ENCODE data around the gene NOS1AP.
"Not testable (repeated sequence)": the region's sequence is repeated elsewhere in the genome, so short reads cannot be mapped to it uniquely, and the experiment has no call there.

The NOS1AP gene

GRCh38 chr1:162060314-162060713, 9.2 kb upstream of the NOS1AP start:
- no peak for DNase-seq

DNA sequence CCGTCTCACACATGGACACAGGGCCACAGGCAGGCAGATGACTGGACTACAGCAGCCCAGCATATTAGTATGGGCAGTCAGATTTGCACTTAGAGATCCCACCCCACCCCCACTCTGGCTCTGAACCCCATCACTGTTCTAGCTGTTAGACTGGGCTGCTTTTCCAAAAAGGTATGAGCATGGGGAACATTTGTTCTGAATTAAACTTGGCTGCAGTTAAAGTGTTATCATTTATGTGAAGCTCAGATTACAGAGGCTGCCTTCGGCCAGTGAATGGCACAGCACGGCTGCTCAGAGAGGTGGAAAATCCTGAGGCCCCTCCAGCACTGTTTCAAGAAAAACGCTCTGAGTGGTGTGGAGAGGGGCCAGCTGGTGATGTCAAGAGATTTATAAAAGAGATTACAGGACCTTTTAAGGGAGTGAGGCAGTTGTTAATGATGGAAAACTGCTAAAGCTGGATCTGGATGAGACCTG, 6.9 kb upstream of the NOS1AP start:
- DNase-seq: peak; percentile 82 to 94

GRCh38 chr1:162065016-162065415, 4.5 kb upstream of the NOS1AP start:
- DNase-seq: no peak

DNA sequence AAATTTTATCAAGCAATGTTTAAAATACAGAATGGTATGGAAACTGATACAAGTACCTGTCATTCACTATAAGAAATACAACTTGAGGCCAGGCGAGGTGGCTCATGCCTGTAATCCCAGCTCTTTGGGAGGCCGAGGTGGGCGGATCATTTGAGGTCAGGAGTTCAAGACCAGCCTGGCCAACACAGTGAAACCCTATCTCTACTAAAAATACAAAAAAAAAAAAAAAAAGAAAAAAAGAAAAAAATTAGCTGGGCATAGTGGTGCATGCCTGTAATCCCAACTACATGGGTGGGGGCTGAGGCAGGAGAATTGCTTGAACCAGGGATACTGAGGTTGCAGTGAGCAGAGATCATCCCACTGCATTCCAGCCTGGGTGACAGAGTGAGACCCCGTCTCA, 2.7 kb upstream of the NOS1AP start:
- not testable (repeated sequence) for DNase-seq

GRCh38 chr1:162067466-162067865, 2.0 kb upstream of the NOS1AP start:
- no peak for DNase-seq

DNA sequence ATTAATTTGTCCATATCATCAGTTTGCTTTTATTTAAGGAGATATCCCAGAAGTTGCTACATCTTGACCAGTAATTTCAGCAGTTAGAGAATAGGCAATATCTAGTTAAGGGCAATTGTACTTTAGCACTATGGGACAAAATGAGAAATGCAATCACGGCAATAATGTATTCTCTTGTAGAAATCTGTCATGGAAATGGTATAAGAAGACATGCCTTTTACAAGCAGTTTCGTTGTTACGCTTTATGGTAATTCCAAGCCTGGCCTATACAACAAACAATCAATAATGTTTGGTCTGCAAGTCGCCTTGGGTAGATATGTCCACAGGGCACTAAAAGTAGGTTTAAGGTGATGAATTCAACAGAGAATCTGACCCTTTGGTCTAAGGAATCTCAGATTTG, 1.2 kb upstream of the NOS1AP start:
- no peak for DNase-seq

- DNase-seq: peak in 1 of 2 experiments; percentile 47
Observed at GRCh38 chr1:162070094-162070748, 730 bp downstream of the NOS1AP start.

GRCh38 chr1:162070825-162071224, 1.3 kb downstream of the NOS1AP start:
- DNase-seq: no peak

DNA sequence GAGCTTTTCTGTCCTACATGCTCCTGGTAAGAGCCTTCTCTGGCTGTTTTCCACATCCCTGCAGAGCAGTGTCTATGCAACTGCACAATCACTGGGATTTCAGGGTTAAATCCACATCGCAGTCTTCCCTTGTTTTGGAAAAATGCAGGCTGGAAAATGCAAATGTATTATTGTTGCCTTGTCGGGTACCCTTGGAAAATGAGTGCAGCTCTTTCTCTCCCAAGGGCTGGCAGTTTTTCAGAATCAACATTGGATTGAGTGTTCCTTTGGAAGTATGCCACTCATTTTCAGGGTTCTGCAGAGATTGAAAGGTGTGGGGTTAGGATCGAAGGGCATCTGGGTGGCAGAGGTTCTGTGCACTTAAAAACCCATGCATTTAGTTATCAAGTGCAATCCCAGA, 3.2 kb downstream of the NOS1AP start:
- no peak for DNase-seq

- no peak for DNase-seq
Observed at GRCh38 chr1:162074276-162075005, 5.0 kb downstream of the NOS1AP start.

DNA sequence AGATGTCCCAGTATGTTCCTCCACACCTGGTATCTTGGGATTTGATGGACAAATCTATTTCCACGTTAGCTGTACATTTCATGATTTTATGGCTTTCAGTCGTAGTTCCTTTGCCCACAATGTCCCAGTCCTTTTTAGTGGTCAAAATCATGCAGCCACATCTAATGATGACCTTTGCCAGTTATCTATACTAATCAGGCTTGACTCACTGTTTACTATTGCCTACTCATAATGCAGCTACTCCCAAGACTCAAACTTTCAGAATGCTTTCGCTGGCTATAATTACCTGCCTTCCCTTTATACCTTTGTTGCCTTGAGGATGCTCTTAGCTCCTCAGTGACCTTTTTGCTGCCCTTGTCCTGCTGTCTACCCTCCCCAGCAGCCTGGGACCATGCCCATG, 6.4 kb downstream of the NOS1AP start:
- no peak for DNase-seq

- DNase-seq: no peak
Observed at GRCh38 chr1:162077648-162078299, 8.3 kb downstream of the NOS1AP start.

- DNase-seq: no peak
Observed at GRCh38 chr1:162079030-162079429, 9.5 kb downstream of the NOS1AP start.

DNA sequence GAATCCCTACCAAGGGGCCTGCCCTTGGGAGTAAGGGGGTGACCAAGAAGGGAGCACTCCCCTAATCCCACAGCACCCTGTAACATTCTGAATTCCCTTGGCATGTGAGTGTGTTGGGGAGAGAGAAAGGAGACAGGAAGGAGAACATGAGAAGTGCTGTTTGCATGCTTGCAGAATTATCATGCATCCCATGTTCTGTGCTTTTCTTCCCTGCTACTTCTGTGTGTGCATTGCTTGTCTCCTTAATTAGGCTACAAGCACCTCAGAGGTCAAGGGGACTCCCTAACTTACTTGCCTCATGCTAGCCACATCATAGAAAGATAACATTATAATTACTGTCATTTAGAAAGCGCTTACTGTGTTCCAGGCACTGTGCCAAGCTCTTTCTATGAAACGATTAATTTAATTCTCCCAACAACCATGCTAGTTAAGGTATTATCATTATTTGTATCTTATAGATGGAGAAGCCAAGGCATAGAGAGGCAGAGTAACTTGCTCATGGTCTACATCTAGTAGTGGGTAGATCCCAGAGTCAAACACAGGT, 11.1 kb downstream of the NOS1AP start:
- no peak for DNase-seq

DNA sequence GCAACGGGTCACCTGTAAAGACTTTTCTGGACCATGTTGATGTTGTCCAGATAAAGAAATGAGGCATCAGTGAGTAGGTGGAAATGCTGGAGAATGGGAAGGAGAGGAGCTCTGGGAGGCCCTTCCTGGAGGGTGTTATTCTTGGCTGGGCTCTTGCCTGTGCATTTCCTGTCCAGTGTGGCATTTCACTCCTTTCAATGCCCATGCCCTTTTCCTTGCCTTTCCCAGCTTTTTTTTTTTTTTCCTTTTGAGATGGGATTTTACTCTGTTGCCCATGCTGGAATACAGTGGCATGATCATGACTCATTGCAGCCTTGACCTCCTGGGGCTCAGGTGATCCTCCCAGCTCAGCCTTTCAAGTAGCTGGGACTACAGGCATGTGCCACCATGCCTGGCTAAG, 11.8 kb downstream of the NOS1AP start:
- DNase-seq: no peak

- not testable (repeated sequence) for DNase-seq
Observed at GRCh38 chr1:162082080-162082479, 12.6 kb downstream of the NOS1AP start.

- no peak for DNase-seq
Observed at GRCh38 chr1:162083273-162083672, 13.8 kb downstream of the NOS1AP start.

GRCh38 chr1:162085991-162086390, 16.5 kb downstream of the NOS1AP start:
- DNase-seq: no peak

- no peak for DNase-seq
Observed at GRCh38 chr1:162087111-162087510, 17.6 kb downstream of the NOS1AP start.

DNA sequence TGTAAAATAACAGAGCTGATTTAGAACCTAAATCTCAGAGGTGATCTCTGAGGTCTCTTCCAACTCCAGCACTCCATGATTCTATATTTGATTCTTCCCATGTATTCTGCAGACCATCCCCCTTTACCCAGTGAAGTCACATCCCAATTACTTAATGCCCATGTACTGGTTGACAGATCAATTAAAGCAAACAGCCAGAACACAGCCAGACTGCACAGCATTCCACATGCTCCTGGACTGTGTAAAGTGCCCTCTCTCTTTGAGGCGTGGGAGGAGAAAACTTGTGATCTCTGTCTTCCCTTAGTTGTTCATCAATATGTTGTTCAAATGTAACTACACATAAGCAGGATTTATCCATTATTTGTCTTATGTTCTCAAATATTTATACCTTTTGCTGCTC, 18.1 kb downstream of the NOS1AP start:
- no peak for DNase-seq

DNA sequence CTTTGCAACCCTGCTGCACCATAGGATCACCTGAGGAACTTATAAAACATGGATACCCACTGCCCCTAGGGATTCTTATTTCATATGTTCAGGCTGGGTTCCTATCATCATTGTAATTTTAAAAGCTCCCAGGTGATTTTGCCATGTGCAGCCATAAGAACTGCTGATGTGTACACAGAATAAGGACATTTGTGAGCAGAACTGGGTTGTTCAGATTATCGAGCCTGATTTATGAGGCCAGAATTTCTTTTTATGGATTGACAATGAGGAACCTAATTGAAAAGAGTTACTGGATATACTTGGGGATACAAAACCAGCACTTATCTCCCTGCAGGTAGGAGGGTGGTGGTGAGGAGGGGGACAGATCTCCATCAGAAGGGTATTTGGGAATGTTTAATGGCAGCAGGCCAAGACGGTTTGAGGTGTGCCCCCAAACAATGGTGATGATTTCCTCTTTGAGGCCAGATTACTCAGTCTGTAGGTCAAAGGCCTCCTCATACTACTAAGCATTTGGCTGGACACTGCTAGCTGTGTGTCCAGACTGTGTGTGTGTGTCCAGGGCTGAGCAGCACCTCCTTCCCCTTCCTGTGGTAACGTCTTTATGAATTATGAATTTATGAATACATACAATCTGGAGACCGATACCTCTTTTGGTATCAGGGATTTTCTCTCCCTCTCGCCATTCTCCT, 18.9 kb downstream of the NOS1AP start:
- no peak for DNase-seq

- DNase-seq: no peak
Observed at GRCh38 chr1:162089748-162090147, 20.3 kb downstream of the NOS1AP start.

- no peak for DNase-seq
Observed at GRCh38 chr1:162090378-162090777, 20.9 kb downstream of the NOS1AP start.
